Measurements from ENCODE around the gene DYNC1I2.

The DYNC1I2 gene

DNA sequence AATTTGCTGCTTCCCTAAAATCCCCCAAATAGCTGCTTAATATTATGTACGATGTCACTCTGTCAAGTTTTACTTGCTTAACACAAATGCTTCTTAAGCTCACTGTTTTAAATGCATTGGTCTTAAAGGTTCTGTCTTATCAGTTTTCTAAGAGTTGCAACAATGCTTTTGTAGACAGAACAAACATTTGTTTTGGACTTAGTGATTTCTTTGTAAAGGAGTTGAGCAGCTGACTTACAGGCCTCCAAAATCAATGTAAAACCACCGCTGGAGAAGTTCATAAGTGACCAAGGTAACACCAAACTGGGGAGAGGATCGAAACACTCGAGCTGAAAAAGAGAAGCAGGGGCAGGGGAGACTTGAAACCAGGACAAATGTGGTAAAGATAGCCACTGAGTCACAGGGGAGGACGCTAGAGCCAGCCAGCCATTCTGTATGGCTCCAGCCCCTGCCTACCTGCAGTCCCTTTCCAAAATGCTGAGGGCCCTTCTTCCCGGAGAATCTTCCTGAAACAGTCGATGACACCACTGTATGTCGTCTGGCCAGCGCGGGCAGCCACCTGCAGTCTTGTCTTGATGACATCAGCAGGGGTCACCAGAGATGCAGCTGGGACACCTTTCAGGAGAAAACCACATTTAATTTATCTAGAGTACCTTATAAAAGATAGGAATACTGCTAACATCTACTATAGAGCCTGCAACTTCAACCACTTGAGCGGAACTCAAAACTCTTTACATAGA lies 100.2 kb downstream of the DYNC1I2 start:
- TF ChIP-seq EP300 (IDR thresholded peaks at IDR 0.05; ENCODE audit: borderline replicate concordance) (no peak), YY1 (IDR thresholded peaks at IDR 0.05; ENCODE audit: low read depth) (no peak), NFIC (IDR thresholded peaks at IDR 0.05) (no peak), CEBPB (IDR thresholded peaks at IDR 0.05) (no peak), CREB1 (IDR thresholded peaks at IDR 0.05; ENCODE audit: low read depth) (no peak), FOXM1 (IDR thresholded peaks at IDR 0.05; ENCODE audit: borderline replicate concordance, low read depth) (no peak), TCF12 (IDR thresholded peaks at IDR 0.05; ENCODE audit: low read depth) (no peak), EGR1 (IDR thresholded peaks at IDR 0.05) (no peak), ZBTB7A (IDR thresholded peaks at IDR 0.05; ENCODE audit: low read depth) (no peak), TAF1 (IDR thresholded peaks at IDR 0.05; ENCODE audit: low read depth) (no peak), RAD21 (IDR thresholded peaks at IDR 0.05; ENCODE audit: low read depth) (no peak), TEAD4 (IDR thresholded peaks at IDR 0.05) (no peak)
- TF ChIP-seq, protein P1, sequence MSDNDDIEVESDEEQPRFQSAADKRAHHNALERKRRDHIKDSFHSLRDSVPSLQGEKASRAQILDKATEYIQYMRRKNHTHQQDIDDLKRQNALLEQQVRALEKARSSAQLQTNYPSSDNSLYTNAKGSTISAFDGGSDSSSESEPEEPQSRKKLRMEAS (IDR thresholded peaks at IDR 0.05), result no peak
- TF ChIP-seq, protein P2, sequence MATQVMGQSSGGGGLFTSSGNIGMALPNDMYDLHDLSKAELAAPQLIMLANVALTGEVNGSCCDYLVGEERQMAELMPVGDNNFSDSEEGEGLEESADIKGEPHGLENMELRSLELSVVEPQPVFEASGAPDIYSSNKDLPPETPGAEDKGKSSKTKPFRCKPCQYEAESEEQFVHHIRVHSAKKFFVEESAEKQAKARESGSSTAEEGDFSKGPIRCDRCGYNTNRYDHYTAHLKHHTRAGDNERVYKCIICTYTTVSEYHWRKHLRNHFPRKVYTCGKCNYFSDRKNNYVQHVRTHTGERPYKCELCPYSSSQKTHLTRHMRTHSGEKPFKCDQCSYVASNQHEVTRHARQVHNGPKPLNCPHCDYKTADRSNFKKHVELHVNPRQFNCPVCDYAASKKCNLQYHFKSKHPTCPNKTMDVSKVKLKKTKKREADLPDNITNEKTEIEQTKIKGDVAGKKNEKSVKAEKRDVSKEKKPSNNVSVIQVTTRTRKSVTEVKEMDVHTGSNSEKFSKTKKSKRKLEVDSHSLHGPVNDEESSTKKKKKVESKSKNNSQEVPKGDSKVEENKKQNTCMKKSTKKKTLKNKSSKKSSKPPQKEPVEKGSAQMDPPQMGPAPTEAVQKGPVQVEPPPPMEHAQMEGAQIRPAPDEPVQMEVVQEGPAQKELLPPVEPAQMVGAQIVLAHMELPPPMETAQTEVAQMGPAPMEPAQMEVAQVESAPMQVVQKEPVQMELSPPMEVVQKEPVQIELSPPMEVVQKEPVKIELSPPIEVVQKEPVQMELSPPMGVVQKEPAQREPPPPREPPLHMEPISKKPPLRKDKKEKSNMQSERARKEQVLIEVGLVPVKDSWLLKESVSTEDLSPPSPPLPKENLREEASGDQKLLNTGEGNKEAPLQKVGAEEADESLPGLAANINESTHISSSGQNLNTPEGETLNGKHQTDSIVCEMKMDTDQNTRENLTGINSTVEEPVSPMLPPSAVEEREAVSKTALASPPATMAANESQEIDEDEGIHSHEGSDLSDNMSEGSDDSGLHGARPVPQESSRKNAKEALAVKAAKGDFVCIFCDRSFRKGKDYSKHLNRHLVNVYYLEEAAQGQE (IDR thresholded peaks at IDR 0.05; ENCODE audit: low read depth), result no peak
- TF ChIP-seq, protein P3, sequence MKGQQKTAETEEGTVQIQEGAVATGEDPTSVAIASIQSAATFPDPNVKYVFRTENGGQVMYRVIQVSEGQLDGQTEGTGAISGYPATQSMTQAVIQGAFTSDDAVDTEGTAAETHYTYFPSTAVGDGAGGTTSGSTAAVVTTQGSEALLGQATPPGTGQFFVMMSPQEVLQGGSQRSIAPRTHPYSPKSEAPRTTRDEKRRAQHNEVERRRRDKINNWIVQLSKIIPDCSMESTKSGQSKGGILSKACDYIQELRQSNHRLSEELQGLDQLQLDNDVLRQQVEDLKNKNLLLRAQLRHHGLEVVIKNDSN (IDR thresholded peaks at IDR 0.05), result no peak

DNA sequence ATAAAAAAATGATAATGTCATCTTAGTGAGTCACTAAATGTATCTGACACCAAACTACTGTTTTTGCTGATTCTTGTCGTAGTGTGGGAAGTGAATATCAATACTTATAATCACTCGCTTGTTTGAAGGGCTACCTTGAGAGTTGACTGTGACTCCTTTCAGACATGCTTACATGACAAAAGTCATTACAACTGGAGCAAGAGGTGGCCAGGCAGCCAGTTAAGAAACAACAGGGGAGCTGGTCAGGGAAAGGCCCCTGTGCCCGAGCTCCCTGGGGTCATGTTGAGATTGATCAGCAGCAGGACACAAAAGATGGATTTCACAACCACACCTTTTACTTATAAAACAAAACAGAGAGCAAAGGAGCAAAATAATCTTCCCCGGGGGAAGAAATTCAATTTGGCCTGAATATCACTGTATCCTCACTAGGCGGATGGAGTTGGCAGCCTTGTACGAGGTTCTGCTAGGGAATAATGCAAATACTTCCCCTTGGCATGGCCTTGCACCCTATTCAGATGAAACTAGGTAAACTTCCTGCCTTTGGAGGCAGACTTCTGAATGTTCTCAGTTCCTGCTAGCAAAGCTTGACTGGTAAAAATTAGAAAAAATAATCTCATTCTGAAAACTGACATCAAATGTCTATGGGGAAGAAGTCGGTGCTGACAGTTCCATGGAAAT lies 101.2 kb downstream of the DYNC1I2 start:
- TF ChIP-seq CREB1 (IDR thresholded peaks at IDR 0.05; ENCODE audit: low read depth) (no peak), EGR1 (IDR thresholded peaks at IDR 0.05) (no peak), YY1 (IDR thresholded peaks at IDR 0.05; ENCODE audit: low read depth) (no peak)

DNA sequence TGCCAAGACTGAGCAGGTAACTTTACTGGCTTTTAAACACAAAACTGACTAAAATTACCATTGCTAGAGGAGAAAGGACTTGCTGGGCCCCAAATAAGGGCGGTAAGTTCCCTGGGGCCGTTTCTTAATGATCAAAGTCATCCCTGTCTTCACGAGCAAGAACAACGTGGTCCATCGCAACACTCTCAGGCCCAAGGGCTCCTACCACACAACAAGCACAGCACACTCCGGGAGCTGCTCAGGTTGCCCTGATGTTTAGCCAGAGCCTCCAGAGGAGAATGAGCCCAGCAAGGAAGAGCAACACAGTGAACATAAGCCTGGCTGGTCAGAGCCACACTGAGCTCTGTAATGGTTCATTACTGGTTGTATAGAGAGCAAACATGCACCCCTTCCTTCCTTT lies 102.7 kb downstream of the DYNC1I2 start:
- TF ChIP-seq, protein P2 (IDR thresholded peaks at IDR 0.05; ENCODE audit: low read depth), result no peak
- TF ChIP-seq ZBTB7A (IDR thresholded peaks at IDR 0.05; ENCODE audit: low read depth) (no peak), CEBPB (IDR thresholded peaks at IDR 0.05) (no peak), NFIC (IDR thresholded peaks at IDR 0.05) (no peak), TEAD4 (IDR thresholded peaks at IDR 0.05) (no peak), TAF1 (IDR thresholded peaks at IDR 0.05; ENCODE audit: low read depth) (no peak), EGR1 (IDR thresholded peaks at IDR 0.05) (no peak), EP300 (IDR thresholded peaks at IDR 0.05; ENCODE audit: borderline replicate concordance) (no peak), RAD21 (IDR thresholded peaks at IDR 0.05; ENCODE audit: low read depth) (no peak), FOXM1 (IDR thresholded peaks at IDR 0.05; ENCODE audit: borderline replicate concordance, low read depth) (no peak), TCF12 (IDR thresholded peaks at IDR 0.05; ENCODE audit: low read depth) (no peak)
- TF ChIP-seq, protein P1 (IDR thresholded peaks at IDR 0.05), result no peak
- TF ChIP-seq, protein P3 (IDR thresholded peaks at IDR 0.05), result no peak

DNA sequence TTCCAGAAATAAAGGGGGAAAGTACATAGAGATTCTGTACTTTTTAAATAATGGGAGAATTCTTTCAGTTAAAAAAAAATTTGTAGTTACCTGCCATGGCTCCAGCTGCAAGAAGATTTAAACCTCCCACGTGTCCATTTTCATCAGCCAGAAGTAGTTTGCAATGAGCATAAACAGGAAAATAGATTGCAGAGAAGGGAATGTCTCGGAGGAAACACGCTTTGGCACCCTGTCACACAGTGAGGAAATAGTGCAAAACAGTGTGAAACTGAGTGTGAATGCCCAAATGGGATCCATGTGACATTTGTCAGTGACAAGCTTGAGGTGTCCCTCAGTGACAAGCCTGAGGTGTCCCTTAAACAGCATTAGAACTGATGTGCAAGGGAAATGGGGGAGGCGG lies 104.1 kb downstream of the DYNC1I2 start:
- TF ChIP-seq TAF1 (IDR thresholded peaks at IDR 0.05; ENCODE audit: low read depth), result no peak
- TF ChIP-seq EGR1 (IDR thresholded peaks at IDR 0.05), result no peak
- TF ChIP-seq NFIC (IDR thresholded peaks at IDR 0.05), result no peak
- TF ChIP-seq CREB1 (IDR thresholded peaks at IDR 0.05; ENCODE audit: low read depth), result no peak
- TF ChIP-seq RAD21 (IDR thresholded peaks at IDR 0.05; ENCODE audit: low read depth), result no peak
- no peak for TF ChIP-seq CEBPB (IDR thresholded peaks at IDR 0.05)
- TF ChIP-seq TEAD4 (IDR thresholded peaks at IDR 0.05), result no peak
- TF ChIP-seq EP300 (IDR thresholded peaks at IDR 0.05; ENCODE audit: borderline replicate concordance), result no peak
- TF ChIP-seq ZBTB7A (IDR thresholded peaks at IDR 0.05; ENCODE audit: low read depth), result no peak
- TF ChIP-seq, protein P3 (IDR thresholded peaks at IDR 0.05), result no peak
- no peak for TF ChIP-seq FOXM1 (IDR thresholded peaks at IDR 0.05; ENCODE audit: borderline replicate concordance, low read depth)
- TF ChIP-seq, protein P1 (IDR thresholded peaks at IDR 0.05), result no peak
- no peak for TF ChIP-seq YY1 (IDR thresholded peaks at IDR 0.05; ENCODE audit: low read depth)
- TF ChIP-seq, protein P2 (IDR thresholded peaks at IDR 0.05; ENCODE audit: low read depth), result no peak
- no peak for TF ChIP-seq TCF12 (IDR thresholded peaks at IDR 0.05; ENCODE audit: low read depth)

Measured in Ishikawa (cell line).